Esophagus muscularis mucosa (tissue), 3 donors: ENCODE measurements around the gene NT5C1A.

Source experiments
- POLR2A ChIP-seq: fragments of 450-650 bp; IDR thresholded peaks from one replicate; pipeline ENCODE4 v1.6.1; 2017; ENCODE audit warnings: antibody characterized with exemption, moderate library complexity, mild to moderate bottlenecking, low read depth
- TF ChIP-seq, protein P1 (sequence below), 3 experiments: fragments of 200-600 bp in 2 of 3; fragments of 450-650 bp in 1 of 3; sonication (generic) in 2 of 3; IDR thresholded peaks; one replicate each; pipeline ENCODE4 v1.5.1; 2017 to 2019; ENCODE audit warnings: antibody characterized with exemption in 3 of 3, mild to moderate bottlenecking in 2 of 3, moderate library complexity in 1 of 3

DNA sequence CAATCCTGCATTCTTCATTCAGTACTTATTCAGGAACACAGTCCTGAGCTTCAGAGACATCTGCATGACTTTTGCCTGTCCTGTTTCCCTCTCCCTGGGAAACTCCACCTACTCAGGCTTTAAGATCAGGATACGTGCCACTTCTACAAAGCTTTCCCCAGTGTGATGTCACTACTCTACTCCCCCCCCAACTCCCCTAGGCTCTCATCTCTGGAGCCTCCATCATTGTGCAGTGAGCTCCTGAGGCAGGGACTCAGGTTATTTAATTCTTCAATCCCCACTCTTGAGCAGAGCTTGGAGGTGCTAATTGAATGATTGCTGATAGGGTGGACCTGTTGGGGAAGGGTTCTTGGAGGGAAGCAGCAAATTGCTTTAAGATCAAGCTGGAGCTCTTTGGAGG is 1.2 kb downstream of the NT5C1A start:
- TF ChIP-seq POLR2A: no peak
- TF ChIP-seq, protein P1, sequence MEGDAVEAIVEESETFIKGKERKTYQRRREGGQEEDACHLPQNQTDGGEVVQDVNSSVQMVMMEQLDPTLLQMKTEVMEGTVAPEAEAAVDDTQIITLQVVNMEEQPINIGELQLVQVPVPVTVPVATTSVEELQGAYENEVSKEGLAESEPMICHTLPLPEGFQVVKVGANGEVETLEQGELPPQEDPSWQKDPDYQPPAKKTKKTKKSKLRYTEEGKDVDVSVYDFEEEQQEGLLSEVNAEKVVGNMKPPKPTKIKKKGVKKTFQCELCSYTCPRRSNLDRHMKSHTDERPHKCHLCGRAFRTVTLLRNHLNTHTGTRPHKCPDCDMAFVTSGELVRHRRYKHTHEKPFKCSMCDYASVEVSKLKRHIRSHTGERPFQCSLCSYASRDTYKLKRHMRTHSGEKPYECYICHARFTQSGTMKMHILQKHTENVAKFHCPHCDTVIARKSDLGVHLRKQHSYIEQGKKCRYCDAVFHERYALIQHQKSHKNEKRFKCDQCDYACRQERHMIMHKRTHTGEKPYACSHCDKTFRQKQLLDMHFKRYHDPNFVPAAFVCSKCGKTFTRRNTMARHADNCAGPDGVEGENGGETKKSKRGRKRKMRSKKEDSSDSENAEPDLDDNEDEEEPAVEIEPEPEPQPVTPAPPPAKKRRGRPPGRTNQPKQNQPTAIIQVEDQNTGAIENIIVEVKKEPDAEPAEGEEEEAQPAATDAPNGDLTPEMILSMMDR (IDR thresholded peaks at IDR 0.05): no peak
